IMR-90 (cell line): ENCODE measurements around the gene PBX3. TPM values are rescaled to one million over a fixed set of nuclear protein-coding genes. Genes with fewer than 3 reads are reported as not detected.
A peak's percentile ranks its signal among the peaks of the same experiment; 100 is the strongest.

Experiments
- ATAC-seq: fragments of 200-7000 bp; cut with Tn5 transposase; 2 replicates; pipeline ENCODE4 v1.9.1; 2020; ENCODE audit warnings: low read depth, mild to moderate bottlenecking, moderate library complexity
- BruUV-seq: library from RNA; stranded (reverse); fragments of 400-500 nt; replicated peaks from 2 replicates; lab custom pipeline; 2021; lab: Mats Ljungman, UMichigan
- CTCF ChIA-PET: fragments of 300-600 bp; formaldehyde crosslinking; extraction: SDS; loops from one replicate; lab custom pipeline; 2021; ENCODE audit warnings: antibody characterized with exemption; lab: Yijun Ruan, JAX
- POLR2A ChIA-PET: fragments of 300-600 bp; sonication (Branson Sonifier 250); formaldehyde crosslinking; loops from one replicate; lab custom pipeline; 2022; ENCODE audit warnings: antibody characterized with exemption; ENCODE audit not compliant: unreplicated experiment; lab: Charles Lee
- DNase-seq: peaks from one replicate; pipeline ENCODE4 v3.0.0; 2013
- H2AFZ ChIP-seq: replicated peaks from 2 replicates; pipeline ENCODE3; 2013; ENCODE audit warnings: low read length, mild to moderate bottlenecking; ENCODE audit not compliant: poor library complexity
- H2AK5ac ChIP-seq: 2 replicates; pipeline ENCODE4 v1.6.1; 2013; ENCODE audit warnings: low read depth, low read length, inconsistent platforms
- H2AK9ac ChIP-seq: replicated peaks from 2 replicates; pipeline ENCODE3; 2013; ENCODE audit warnings: mild to moderate bottlenecking, low read depth, low read length, moderate library complexity; ENCODE audit not compliant: poor library complexity
- H2BK120ac ChIP-seq: 2 replicates; pipeline ENCODE4 v1.6.1; 2013; ENCODE audit warnings: low read depth, low read length, inconsistent platforms
- H2BK15ac ChIP-seq: 3 replicates; pipeline ENCODE4 v1.6.1; 2013; ENCODE audit warnings: low read depth, low read length, inconsistent platforms
- H2BK20ac ChIP-seq: 2 replicates; pipeline ENCODE4 v1.6.1; 2013; ENCODE audit warnings: low read depth, mild to moderate bottlenecking, inconsistent platforms, low read length, moderate library complexity
- H2BK5ac ChIP-seq: 2 replicates; pipeline ENCODE4 v1.6.1; 2013; ENCODE audit warnings: mild to moderate bottlenecking, low read depth, low read length, inconsistent platforms; ENCODE audit not compliant: poor library complexity, severe bottlenecking
- H3K14ac ChIP-seq: replicated peaks from 2 replicates; pipeline ENCODE4 v1.6.1; 2013; ENCODE audit warnings: low read depth, low read length, inconsistent platforms
- H3K18ac ChIP-seq: 2 replicates; pipeline ENCODE4 v1.6.1; 2013; ENCODE audit warnings: low read depth, low read length, control low read depth
- H3K23ac ChIP-seq: 2 replicates; pipeline ENCODE4 v1.6.1; 2013; ENCODE audit warnings: low read depth, low read length, inconsistent platforms
- H3K27ac ChIP-seq: 2 replicates; pipeline ENCODE4 v1.5.1; 2013; ENCODE audit warnings: mild to moderate bottlenecking, control low read depth, low read length; ENCODE audit not compliant: insufficient read depth
- H3K27me3 ChIP-seq: 2 replicates; pipeline ENCODE4 v1.6.1; 2013; ENCODE audit warnings: low read length; ENCODE audit not compliant: control insufficient read depth, insufficient read depth
- H3K36me3 ChIP-seq: 2 replicates; pipeline ENCODE4 v1.6.1; 2013; ENCODE audit warnings: low read length, mixed read lengths; ENCODE audit not compliant: control insufficient read depth, insufficient read depth
- H3K4ac ChIP-seq: 2 replicates; pipeline ENCODE4 v1.6.1; 2013; ENCODE audit warnings: low read depth, low read length, inconsistent platforms
- H3K4me1 ChIP-seq: 2 replicates; pipeline ENCODE4 v1.6.1; 2013; ENCODE audit warnings: low read length, mixed read lengths; ENCODE audit not compliant: control insufficient read depth, insufficient read depth
- H3K4me2 ChIP-seq: 2 replicates; pipeline ENCODE4 v1.6.1; 2013; ENCODE audit warnings: low read depth, mild to moderate bottlenecking, control low read depth, low read length, moderate library complexity
- H3K4me3 ChIP-seq: 2 replicates; pipeline ENCODE4 v1.5.1; 2013; ENCODE audit warnings: low read depth, mild to moderate bottlenecking, control low read depth, low read length, moderate library complexity; ENCODE audit not compliant: insufficient read depth
- H3K56ac ChIP-seq: 2 replicates; pipeline ENCODE4 v1.6.1; 2013; ENCODE audit warnings: low read length, inconsistent platforms; ENCODE audit not compliant: insufficient read depth; ENCODE audit errors: extremely low read depth
- H3K79me1 ChIP-seq, 2 experiments: 2 replicates each; pipeline ENCODE4 v1.6.1; 2013; ENCODE audit warnings: low read length in 2 of 2, inconsistent platforms in 1 of 2, low read depth in 1 of 2
- H3K9ac ChIP-seq: 2 replicates; pipeline ENCODE4 v1.6.1; 2013; ENCODE audit warnings: low read depth, low read length, control low read depth
- H3K9me1 ChIP-seq: 2 replicates; pipeline ENCODE4 v1.6.1; 2013; ENCODE audit warnings: low read length, inconsistent platforms; ENCODE audit not compliant: insufficient read depth
- H3K9me3 ChIP-seq: 2 replicates; pipeline ENCODE4 v1.6.1; 2013; ENCODE audit warnings: low read length; ENCODE audit not compliant: control insufficient read depth, insufficient read depth
- H4K20me1 ChIP-seq: 2 replicates; pipeline ENCODE4 v1.6.1; 2013; ENCODE audit warnings: low read length, inconsistent platforms; ENCODE audit not compliant: insufficient read depth
- H4K5ac ChIP-seq: 2 replicates; pipeline ENCODE4 v1.6.1; 2013; ENCODE audit warnings: mild to moderate bottlenecking, low read depth, low read length, control low read depth
- H4K8ac ChIP-seq, 2 experiments: 2 replicates each; pipeline ENCODE4 v1.6.1; 2013; ENCODE audit warnings: low read depth in 2 of 2, low read length in 2 of 2, control low read depth in 1 of 2, inconsistent platforms in 1 of 2
- H4K91ac ChIP-seq: 2 replicates; pipeline ENCODE4 v1.6.1; 2013; ENCODE audit warnings: low read depth, low read length, inconsistent platforms; ENCODE audit not compliant: insufficient read depth
- CEBPB ChIP-seq: IDR thresholded peaks from 2 replicates; pipeline ENCODE4 v1.6.1; 2012; ENCODE audit warnings: low read depth, low read length, improper control_type of control experiment
- SMC3 ChIP-seq: fragments of 150-350 bp; IDR thresholded peaks from 2 replicates; pipeline ENCODE4 v1.6.1; 2016; ENCODE audit warnings: low read depth, mild to moderate bottlenecking, antibody characterized with exemption, low read length, moderate library complexity
- dilution Hi-C: fragments of 300-500 bp; cut with HindIII; formaldehyde crosslinking; loops from one replicate; pipeline ENCODE4 v1.14.3; 2018; ENCODE audit warnings: low sequenced_read_pairs; ENCODE audit not compliant: unreplicated experiment
- in situ Hi-C: fragments of 300-500 bp; cut with MboI; formaldehyde crosslinking; loops from 3 replicates; pipeline ENCODE4 v1.14.3; 2019; ENCODE audit warnings: low sequenced_read_pairs, inconsistent platforms, mixed read lengths
- intact Hi-C: fragments of 100-400 bp; cut with micrococcal nuclease; formaldehyde crosslinking; loops from 2 replicates; pipeline ENCODE4 v1.10.0; 2022
- polyA plus RNA-seq, 3 experiments: library from polyadenylated mRNA; depleted of rRNA; stranded (reverse); fragments of >200 nt; gene quantifications; 2 replicates each; pipeline ENCODE4 v1.2.3, GENCODE V29; 2012; ENCODE audit warnings: low replicate concordance in 1 of 3
- total RNA-seq: library from RNA; depleted of rRNA; stranded (reverse); fragments of >200 nt; gene quantifications from 2 replicates; pipeline ENCODE4 v1.2.3, GENCODE V29; 2012

The PBX3 gene
- total and polyA plus RNA-seq, 2 of the 4 experiments (the other 2 are of a cell fraction), result 12.0 to 15.6 TPM

DNA sequence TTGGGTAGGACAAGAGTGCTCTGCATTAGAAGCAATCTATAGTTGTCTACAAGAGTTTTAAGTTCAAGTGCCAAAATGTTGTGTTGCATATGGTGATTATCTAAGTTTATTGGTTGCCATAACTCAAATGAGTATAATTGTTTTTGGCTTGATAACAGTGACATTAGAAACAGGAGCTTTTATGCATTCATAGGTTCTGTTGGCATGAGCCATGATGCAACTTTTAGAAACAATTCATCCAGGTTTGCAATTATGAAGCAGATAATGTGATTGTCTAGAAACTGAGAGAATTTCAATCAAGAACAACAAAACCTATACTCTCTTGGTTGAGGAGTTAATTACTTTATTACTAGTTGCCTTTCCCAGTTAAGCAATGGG lies 137.0 kb downstream of the PBX3 start:
- H3K27me3 ChIP-seq, result no peaks in the 10 kb centered on the region
- no peak overlapping the region for H3K9ac ChIP-seq
- DNase-seq (no peak), ATAC-seq (no peak)
- no peak overlapping the region for H3K14ac ChIP-seq
- H4K8ac ChIP-seq, result no peak overlapping the region
- no peak overlapping the region for H2AK5ac ChIP-seq
- CTCF ChIA-PET, result no interaction called here
- dilution Hi-C loops (no loop called here), intact Hi-C loops (loop anchor here (5.0 kb wide), 1 partner anchor 42 kb away; no protein-coding TSS in a partner anchor), in situ Hi-C loops (no loop called here)
- H2BK5ac ChIP-seq, result no peak overlapping the region
- no peak overlapping the region for H3K56ac ChIP-seq
- H2BK20ac ChIP-seq, result no peak overlapping the region
- no peak overlapping the region for H2BK15ac ChIP-seq
- BruUV-seq, result no TSS peak
- no peak overlapping the region for H4K91ac ChIP-seq
- POLR2A ChIA-PET, result no interaction called here
- H2AFZ ChIP-seq, result no peak overlapping the region
- TF ChIP-seq CEBPB (peak; percentile 23; the same call in 1 of the 2 replicates), SMC3 (no peak)
- H3K36me3 ChIP-seq, result no peaks in the 10 kb centered on the region
- H3K23ac ChIP-seq, result no peak overlapping the region
- H3K4me2 ChIP-seq, result no peak overlapping the region
- no peak overlapping the region for H3K27ac ChIP-seq
- H3K4ac ChIP-seq, result no peak overlapping the region
- no peak overlapping the region for H3K4me3 ChIP-seq
- no peak overlapping the region for H4K5ac ChIP-seq
- H3K79me1 ChIP-seq, result peaks cover 12 to 24% of the 10 kb centered on the region in 2 experiments; a peak in 3 of 4 replicates
- H3K9me3 ChIP-seq, result no peaks in the 10 kb centered on the region
- no peak overlapping the region for H2BK120ac ChIP-seq
- H3K4me1 ChIP-seq, result peaks cover 8% of the 10 kb centered on the region
- H2AK9ac ChIP-seq, result no peak overlapping the region
- no peak overlapping the region for H3K18ac ChIP-seq
- peaks cover 4% of the 10 kb centered on the region; the same call in 1 of the 2 replicates for H4K20me1 ChIP-seq
- H3K9me1 ChIP-seq, result no peaks in the 10 kb centered on the region; the same call in 1 of the 2 replicates
